Anterior cingulate cortex (tissue), 58 donors: ENCODE measurements around the gene ADGRV1.
"Not testable (repeated sequence)": the region's sequence is repeated elsewhere in the genome, so short reads cannot be mapped to it uniquely, and the experiment has no call there.

Experiments used
- DNase-seq, 58 donors: peaks; one replicate each; lab custom pipeline; 2025; lab: John Stamatoyannopoulos, UW

ADGRV1 gene

GRCh38 chr5:91042247-91042935 lies 483.8 kb downstream of the ADGRV1 start:
- no peak for DNase-seq

- DNase-seq, result no peak
These were observed 484.3 kb downstream of the ADGRV1 start for GRCh38 chr5:91042936-91043255.

- DNase-seq, result no peak
These were observed 489.5 kb downstream of the ADGRV1 start for GRCh38 chr5:91048073-91048472.

GRCh38 chr5:91049112-91049511 lies 490.5 kb downstream of the ADGRV1 start:
- DNase-seq, result no peak

DNA sequence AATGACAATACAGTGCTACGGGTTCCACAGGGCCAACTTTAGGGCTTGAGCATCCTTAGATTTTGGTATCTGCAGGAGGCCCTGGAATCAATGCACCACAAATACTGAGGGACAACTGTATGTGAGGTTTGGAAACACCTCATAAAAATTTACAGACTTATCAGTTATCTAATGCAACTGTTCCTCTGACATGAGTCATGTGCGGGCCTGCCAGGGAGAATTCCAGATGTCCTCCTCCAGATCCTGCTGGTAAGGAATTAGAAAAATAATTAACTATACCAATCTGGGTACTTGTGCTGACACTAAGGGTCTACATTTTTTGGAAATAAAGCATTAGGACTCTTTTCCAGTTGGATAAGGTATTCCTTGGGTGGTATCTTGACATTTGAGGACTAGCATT lies 491.2 kb downstream of the ADGRV1 start:
- DNase-seq, result no peak

GRCh38 chr5:91052411-91052810 lies 493.8 kb downstream of the ADGRV1 start:
- not testable (repeated sequence) for DNase-seq

- DNase-seq, result no peak
These were observed 494.6 kb downstream of the ADGRV1 start for GRCh38 chr5:91052977-91053740.

GRCh38 chr5:91053741-91054025 lies 495.1 kb downstream of the ADGRV1 start:
- no peak for DNase-seq

DNA sequence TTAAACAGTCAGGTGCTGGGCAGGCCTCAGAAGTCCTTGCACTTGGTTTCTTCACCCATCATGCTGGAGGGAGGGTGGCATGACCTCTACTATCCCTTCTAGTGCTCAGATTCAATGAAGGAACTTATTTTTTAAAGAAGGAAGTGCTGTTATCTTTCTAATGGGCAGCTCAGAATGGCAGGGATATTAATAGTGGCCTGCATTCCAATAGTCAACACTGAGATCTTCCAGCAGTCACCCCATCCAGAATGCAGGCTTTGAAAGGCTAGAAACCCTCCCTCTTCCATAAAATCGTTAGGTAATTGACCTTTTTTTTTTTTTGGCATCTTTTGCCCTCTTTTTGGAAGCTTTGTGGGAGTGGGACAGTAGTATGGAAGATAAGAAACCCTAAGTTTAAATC lies 499.6 kb downstream of the ADGRV1 start:
- DNase-seq, result no peak

DNA sequence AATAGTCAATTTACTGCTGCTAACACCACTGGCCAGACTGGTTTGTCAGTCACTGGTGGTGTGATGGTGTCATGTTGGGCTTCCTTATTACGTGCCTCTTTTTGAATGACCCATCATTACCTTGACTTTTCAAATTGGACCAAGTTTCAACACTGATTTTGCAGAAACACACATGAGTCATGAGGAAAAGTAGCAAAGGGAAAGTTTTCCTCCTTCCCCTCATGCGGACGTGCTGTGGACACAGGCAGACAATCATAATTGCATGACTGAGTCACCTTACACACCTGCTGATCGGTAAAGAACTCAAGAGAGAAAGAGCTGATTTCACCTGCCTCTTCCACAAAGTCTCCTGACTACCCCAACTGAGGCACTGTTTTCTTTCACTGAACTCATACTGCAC lies 500.0 kb downstream of the ADGRV1 start:
- DNase-seq, result no peak

- no peak for DNase-seq
These were observed 500.8 kb downstream of the ADGRV1 start for GRCh38 chr5:91059409-91059808.

DNA sequence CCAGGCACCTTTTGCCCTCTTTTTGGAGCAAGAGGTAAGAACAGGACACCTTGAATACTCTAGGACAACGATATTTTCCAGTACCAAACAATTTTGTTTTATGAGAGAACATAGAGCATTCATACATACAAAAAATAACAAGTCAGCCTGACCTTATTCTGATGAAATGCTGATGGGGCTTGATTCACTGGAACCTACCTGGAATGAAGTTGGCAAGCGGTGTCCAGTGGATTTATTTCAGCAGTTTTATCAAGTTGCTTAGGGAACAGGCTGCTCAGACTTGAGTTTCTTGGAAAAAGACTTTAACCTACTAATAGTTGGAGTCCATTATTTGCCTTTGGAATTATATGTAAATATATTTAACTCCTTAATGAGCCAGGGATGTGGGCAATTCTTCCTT lies 502.5 kb downstream of the ADGRV1 start:
- DNase-seq, result no peak

DNA sequence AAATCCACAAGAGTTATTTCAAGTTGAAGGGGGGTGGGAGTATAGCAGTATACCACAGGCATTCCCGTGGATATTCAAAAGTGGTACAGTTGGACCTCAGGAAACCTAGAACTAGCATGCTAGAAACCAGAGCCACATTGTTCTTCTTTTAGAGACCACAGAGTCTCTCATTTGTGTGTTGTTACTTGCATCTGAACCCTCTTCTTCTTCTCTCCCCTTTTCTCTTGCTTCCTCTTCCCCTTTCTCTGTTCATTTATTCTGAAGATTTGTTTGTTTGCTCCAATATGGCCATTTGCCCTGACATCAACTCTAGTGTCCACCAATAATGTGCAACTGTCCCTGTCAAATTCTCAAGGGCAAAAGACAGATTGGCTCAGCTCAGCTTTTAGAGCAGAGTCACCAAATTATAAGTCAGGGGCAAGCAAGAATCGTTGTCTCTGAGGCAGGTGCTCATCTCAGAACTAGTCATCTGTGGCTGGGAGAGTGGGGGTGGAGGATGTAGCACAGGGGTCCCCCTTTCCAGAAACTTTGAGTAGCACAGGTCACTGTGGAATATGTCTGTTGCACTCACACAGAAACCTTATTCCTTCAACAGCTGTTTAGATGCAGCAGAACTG lies 503.5 kb downstream of the ADGRV1 start:
- DNase-seq, result no peak

DNA sequence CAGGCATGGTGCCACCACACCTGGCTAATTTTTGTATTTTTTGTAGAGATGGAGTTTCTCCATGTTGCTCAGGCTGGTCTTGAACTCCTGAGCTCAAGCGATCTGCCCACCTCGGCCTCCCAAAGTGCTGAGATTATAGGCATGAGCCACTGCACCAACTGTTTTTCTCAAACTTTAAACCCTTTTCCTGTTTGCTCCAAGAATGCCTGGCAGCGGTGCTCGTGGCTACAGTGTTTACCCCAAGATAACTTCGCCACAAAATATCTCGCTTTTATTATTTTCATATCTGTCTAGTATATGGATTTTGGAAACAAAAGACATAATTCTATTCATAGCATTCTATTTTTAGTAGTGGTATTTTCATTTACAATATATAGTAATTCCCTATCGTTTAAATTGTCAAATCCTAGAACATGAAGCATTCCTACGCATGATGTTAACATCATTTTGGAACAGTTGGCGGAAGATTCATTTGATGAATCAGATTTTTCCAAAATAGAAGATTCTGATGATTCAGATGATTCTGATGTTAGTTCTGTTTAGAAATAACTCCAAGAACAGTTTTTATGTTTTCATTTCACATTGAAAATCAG lies 504.6 kb downstream of the ADGRV1 start:
- DNase-seq, result peak in 1 of 58 donors; percentile 9

GRCh38 chr5:91065496-91065895 lies 506.9 kb downstream of the ADGRV1 start:
- DNase-seq, result no peak

- no peak for DNase-seq
These were observed 510.8 kb downstream of the ADGRV1 start for GRCh38 chr5:91069364-91069763.

- DNase-seq, result no peak
These were observed 512.4 kb downstream of the ADGRV1 start for GRCh38 chr5:91070761-91071550.

- DNase-seq, result no peak
These were observed 514.3 kb downstream of the ADGRV1 start for GRCh38 chr5:91072881-91073280.

GRCh38 chr5:91074615-91075014 lies 516.0 kb downstream of the ADGRV1 start:
- no peak for DNase-seq

DNA sequence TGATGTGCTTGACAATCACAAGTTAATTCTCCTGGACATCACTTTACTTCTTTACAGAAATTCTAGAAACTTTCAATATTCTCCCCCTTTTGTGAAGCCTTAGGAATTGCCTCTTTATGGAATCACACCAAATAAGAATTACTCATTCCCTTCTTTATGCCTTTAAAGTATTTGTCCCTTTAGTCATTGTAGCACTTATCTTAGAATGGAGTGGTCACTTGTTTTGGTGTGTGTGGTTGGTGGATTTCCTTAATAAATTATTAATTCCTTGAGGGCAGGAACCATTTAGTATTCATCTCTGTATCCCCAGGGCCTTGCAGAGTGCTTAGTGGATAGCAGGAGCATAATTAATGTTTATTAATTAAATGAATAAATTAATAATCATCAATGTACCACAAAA lies 517.5 kb downstream of the ADGRV1 start:
- DNase-seq, result no peak

DNA sequence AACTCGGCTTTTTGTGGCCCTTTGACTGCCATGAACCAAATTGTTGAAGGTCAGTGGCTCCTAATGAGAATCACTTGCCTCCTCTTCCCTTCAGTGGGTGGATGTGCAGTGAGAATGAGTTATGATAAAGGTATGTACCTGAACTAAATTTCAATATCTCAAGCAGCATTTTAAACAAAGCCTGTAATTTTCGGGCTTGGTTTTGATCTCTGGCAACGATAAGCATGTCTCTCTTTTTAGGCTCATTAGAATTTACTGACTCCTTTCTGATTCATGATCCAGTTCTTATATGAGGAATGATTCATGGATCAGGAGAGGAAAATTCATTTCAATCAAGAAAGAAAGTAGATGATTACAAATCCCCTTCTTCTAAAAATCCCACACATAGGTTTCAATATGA lies 519.0 kb downstream of the ADGRV1 start:
- DNase-seq, result no peak
